HepG2 (cell line): ENCODE measurements around the gene EMILIN1. TPM values are rescaled to one million over a fixed set of nuclear protein-coding genes. Genes with fewer than 3 reads are reported as not detected.
A peak's percentile ranks its signal among the peaks of the same experiment; 100 is the strongest.

Source experiments
- ATAC-seq: fragments of 200-7000 bp; cut with Tn5 transposase; 3 replicates; pipeline ENCODE4 v1.9.1; 2020; ENCODE audit warnings: mild to moderate bottlenecking, moderate library complexity
- BruUV-seq: library from RNA; stranded (reverse); fragments of 400-500 nt; replicated peaks from 2 replicates; lab custom pipeline; 2021; lab: Mats Ljungman, UMichigan
- CTCF ChIA-PET: fragments of 300-600 bp; formaldehyde crosslinking; extraction: SDS; loops from one replicate; lab custom pipeline; 2021; ENCODE audit warnings: low total read pairs, inconsistent platforms, low intra/inter-chr PET ratio; lab: Yijun Ruan, JAX
- POLR2A ChIA-PET: fragments of 350-600 bp; sonication (Branson Sonifier 250); formaldehyde crosslinking; loops from one replicate; lab custom pipeline; 2020; ENCODE audit warnings: antibody characterized with exemption, inconsistent platforms; lab: Yijun Ruan, JAX
- DNase-seq: peaks from one replicate; pipeline ENCODE4 v3.0.0-alpha.2; 2015; ENCODE audit warnings: low spot score
- FAIRE-seq: peaks from 3 replicates; lab custom pipeline; 2011; peaks lifted over from hg19 to GRCh38; lab: Jason Lieb, UNC
- H2AFZ ChIP-seq: one replicate; pipeline ENCODE4 v1.6.1; 2011; ENCODE audit warnings: low read length, inconsistent platforms
- H3K27ac ChIP-seq: fragments of 300-600 bp; 3 replicates; pipeline ENCODE4 v1.8.0; 2011; ENCODE audit warnings: mixed run types, mild to moderate bottlenecking, mixed read lengths, low read length, inconsistent platforms; ENCODE audit not compliant: insufficient read depth; ENCODE audit errors: extremely low read length
- H3K27me3 ChIP-seq, 2 experiments: fragments of 200-600 bp in 1 of 2; 2 replicates in 1 of 2; 3 replicates in 1 of 2; pipeline versions ENCODE4 v1.6.0 to v1.8.0; 2011; ENCODE audit warnings: low read length in 2 of 2, mild to moderate bottlenecking in 2 of 2, moderate library complexity in 2 of 2, inconsistent platforms in 1 of 2; ENCODE audit not compliant: insufficient read depth in 2 of 2, control insufficient read depth in 1 of 2
- H3K36me3 ChIP-seq, 2 experiments: fragments of 200-600 bp in 1 of 2; replicated peaks in 1 of 2; 2 replicates in 1 of 2; 3 replicates in 1 of 2; pipeline versions ENCODE4 v1.5.1 to v1.8.0; 2011; ENCODE audit warnings: low read length in 2 of 2, inconsistent platforms in 1 of 2; ENCODE audit not compliant: insufficient read depth in 2 of 2, control insufficient read depth in 1 of 2
- H3K4me1 ChIP-seq: 2 replicates; pipeline ENCODE4 v1.5.1; 2012; ENCODE audit warnings: low read length, inconsistent platforms; ENCODE audit not compliant: insufficient read depth
- H3K4me2 ChIP-seq: 2 replicates; pipeline ENCODE4 v1.6.0; 2011; ENCODE audit warnings: low read depth, low read length, inconsistent platforms
- H3K4me3 ChIP-seq, 3 experiments: fragments of 200-600 bp in 1 of 3; sonication (generic), shearing (Covaris generic) in 1 of 3; replicated peaks in 1 of 3; 2 replicates each; pipeline ENCODE4 v1.5.1; 2011 to 2016; ENCODE audit warnings: low read length in 3 of 3, inconsistent platforms in 2 of 3, low read depth in 2 of 3, mild to moderate bottlenecking in 2 of 3, control low read depth in 1 of 3, mixed read lengths in 1 of 3; ENCODE audit not compliant: insufficient read depth in 1 of 3
- H3K79me2 ChIP-seq: one replicate; pipeline ENCODE4 v1.6.1; 2011; ENCODE audit warnings: low read length, inconsistent platforms; ENCODE audit not compliant: insufficient read depth
- H3K9ac ChIP-seq: 2 replicates; pipeline ENCODE4 v1.6.0; 2011; ENCODE audit warnings: mild to moderate bottlenecking, low read depth, low read length, inconsistent platforms; ENCODE audit not compliant: insufficient read depth
- H3K9me3 ChIP-seq: 2 replicates; pipeline ENCODE4 v1.5.1; 2012; ENCODE audit warnings: mild to moderate bottlenecking, low read length
- H4K20me1 ChIP-seq: 2 replicates; pipeline ENCODE4 v1.6.0; 2011; ENCODE audit warnings: inconsistent platforms, mild to moderate bottlenecking, low read length, moderate library complexity; ENCODE audit not compliant: insufficient read depth
- IKZF4 ChIP-seq: sonication (generic); formaldehyde crosslinking; IDR thresholded peaks from 2 replicates; pipeline ENCODE4 v1.5.1; 2020; ENCODE audit warnings: borderline replicate concordance, mild to moderate bottlenecking, low read depth, missing genetic modification reagents; ENCODE audit errors: not compliant biosample characterization
- NFIC ChIP-seq: IDR thresholded peaks from 2 replicates; pipeline ENCODE4 v1.6.1; 2012; ENCODE audit warnings: mild to moderate bottlenecking, low read length, inconsistent platforms
- POLR2A ChIP-seq, 2 experiments: IDR thresholded peaks; 2 replicates each; pipeline ENCODE4 v1.6.1; 2011; ENCODE audit warnings: low read depth in 2 of 2, low read length in 2 of 2, mild to moderate bottlenecking in 1 of 2, moderate library complexity in 1 of 2; ENCODE audit not compliant: insufficient read depth in 1 of 2
- POLR2AphosphoS5 ChIP-seq: IDR thresholded peaks from 2 replicates; pipeline ENCODE4 v1.6.1; 2012; ENCODE audit warnings: low read depth, low read length
- RBFOX2 ChIP-seq: fragments of 200-400 bp; formaldehyde crosslinking; IDR thresholded peaks from 2 replicates; pipeline ENCODE4 v1.6.1; 2017; ENCODE audit warnings: low read depth, mild to moderate bottlenecking, low read length
- SP140L ChIP-seq: sonication (generic); formaldehyde crosslinking; IDR thresholded peaks from 2 replicates; pipeline ENCODE4 v1.4.0; 2020; ENCODE audit warnings: missing genetic modification reagents, borderline replicate concordance
- ZC3H13 ChIP-seq: sonication (generic); formaldehyde crosslinking; IDR thresholded peaks from 2 replicates; pipeline ENCODE4 v1.8.1; 2023; ENCODE audit warnings: mild to moderate bottlenecking, missing genetic modification reagents, moderate library complexity
- ZFY ChIP-seq: sonication (generic); formaldehyde crosslinking; IDR thresholded peaks from 2 replicates; pipeline ENCODE4 v1.4.0; 2020; ENCODE audit warnings: missing genetic modification reagents
- ZNF160 ChIP-seq: sonication (generic); formaldehyde crosslinking; IDR thresholded peaks from 2 replicates; pipeline ENCODE4 v1.8.0; 2022; ENCODE audit warnings: mild to moderate bottlenecking, inconsistent platforms, missing genetic modification reagents
- ZNF816 ChIP-seq: sonication (generic); formaldehyde crosslinking; IDR thresholded peaks from 2 replicates; pipeline ENCODE4 v1.8.0; 2022; ENCODE audit warnings: missing genetic modification reagents, mild to moderate bottlenecking, borderline replicate concordance
- WGBS: methylation state at CpG from one replicate; pipeline ENCODE4 v1.1.6; 2017; ENCODE audit warnings: low lambda C conversion rate; 5-methylcytosine and 5-hydroxymethylcytosine counted together
- in situ Hi-C: cut with HindIII; loops from 2 replicates; pipeline ENCODE4 v1.10.0; 2017; ENCODE audit warnings: low pct_unique_long_range_greater_than_20kb; ENCODE audit not compliant: extremely low pct_ligation_motif_present
- intact Hi-C: fragments of 100-400 bp; cut with micrococcal nuclease; formaldehyde crosslinking; loops from one replicate; pipeline ENCODE4 v1.10.0; 2022; ENCODE audit not compliant: unreplicated experiment
- polyA plus RNA-seq, 8 experiments: library from polyadenylated mRNA; depleted of rRNA in 3 of 8; stranded (reverse) in 7 of 8; unstranded in 1 of 8; fragments of >200 nt; fragmentation: Illumina TruSeq in 4 of 8; extraction: Trizol in 4 of 8; gene quantifications; 2 replicates each; pipeline versions ENCODE4 v1.2.1 to v1.2.3, GENCODE V29; 2011 to 2016; ENCODE audit warnings: low read depth in 4 of 8, missing spikeins in 1 of 8, mixed read lengths in 1 of 8; ENCODE audit not compliant: insufficient read depth in 1 of 8
- total RNA-seq, 5 experiments: library from RNA; depleted of rRNA; stranded (reverse); fragments of >200 nt; fragmentation: Illumina TruSeq; extraction: Trizol; gene quantifications; 2 replicates each; pipeline ENCODE4 v1.2.3, GENCODE V29; 2016; ENCODE audit warnings: low read depth in 1 of 5
- TF ChIP-seq, protein P1 (sequence below): sonication (generic); formaldehyde crosslinking; IDR thresholded peaks from 2 replicates; pipeline ENCODE4 v1.4.0; 2020; ENCODE audit warnings: missing genetic modification reagents
- TF ChIP-seq, protein P2 (sequence below): sonication (generic); formaldehyde crosslinking; IDR thresholded peaks from 2 replicates; pipeline ENCODE4 v1.5.0; 2020; ENCODE audit warnings: missing genetic modification reagents
- TF ChIP-seq, protein P3 (sequence below): IDR thresholded peaks from 2 replicates; pipeline ENCODE4 v1.6.1; 2016; ENCODE audit warnings: low read depth
- TF ChIP-seq, protein P4 (sequence below): IDR thresholded peaks from 2 replicates; pipeline ENCODE4 v1.6.1; 2016; ENCODE audit warnings: low read depth, borderline replicate concordance
- TF ChIP-seq, protein P5 (sequence below): sonication (generic); formaldehyde crosslinking; IDR thresholded peaks from 2 replicates; pipeline ENCODE4 v1.4.0; 2020; ENCODE audit warnings: missing genetic modification reagents
- TF ChIP-seq, protein P6 (sequence below): sonication (generic); formaldehyde crosslinking; IDR thresholded peaks from 2 replicates; pipeline ENCODE4 v1.4.0; 2020; ENCODE audit warnings: low read depth, mild to moderate bottlenecking, missing genetic modification reagents

The EMILIN1 gene
- total and polyA plus RNA-seq, 2 of the 13 experiments (the other 11 are each of a cell fraction or from before 2014, with no cell fraction given): 8.1 to 9.7 TPM

DNA sequence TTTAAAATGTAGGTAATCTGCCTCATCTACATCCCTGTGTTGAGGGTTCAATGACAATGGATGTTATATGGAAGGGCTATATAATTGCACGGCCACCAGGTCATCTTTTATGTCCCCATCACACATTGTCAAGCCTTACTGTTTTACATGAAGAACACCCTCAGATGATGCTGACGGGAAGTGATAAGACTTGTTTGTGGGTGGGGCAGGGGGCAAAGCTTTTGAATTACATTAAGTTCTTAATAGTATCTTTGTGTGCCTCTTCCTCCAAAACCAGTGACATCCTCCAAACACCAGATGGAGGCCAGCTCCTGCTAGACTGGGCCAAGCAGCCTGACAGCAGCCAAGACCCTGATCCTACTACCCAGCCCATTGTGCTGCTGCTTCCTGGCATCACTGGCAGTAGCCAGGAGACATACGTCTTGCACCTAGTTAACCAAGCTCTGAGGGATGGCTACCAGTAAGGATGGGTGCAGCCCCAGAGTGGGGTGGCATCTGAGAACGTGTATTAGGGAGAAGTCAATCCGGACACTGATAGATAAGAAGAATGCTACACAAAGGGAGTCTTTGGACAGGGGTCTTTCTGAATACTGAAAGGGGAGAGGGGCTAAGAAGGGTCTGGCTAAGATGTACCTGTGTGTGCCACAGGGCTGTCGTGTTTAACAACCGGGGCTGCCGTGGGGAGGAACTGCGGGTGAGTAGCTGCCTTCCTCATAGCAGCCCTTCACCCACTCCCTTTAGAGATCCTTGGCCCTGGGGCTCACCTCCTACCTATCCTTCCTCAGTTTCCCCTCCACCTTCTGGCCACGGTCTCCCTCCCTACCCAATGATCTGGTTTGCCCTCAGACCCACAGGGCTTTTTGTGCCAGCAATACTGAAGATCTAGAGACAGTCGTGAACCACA, 50.5 kb downstream of the EMILIN1 start:
- FAIRE-seq (no peak), DNase-seq (no peak), ATAC-seq (no peak)
- Histone ChIP-seq H3K27me3 (peaks cover 0 to 7% of the 10 kb centered on the region in 2 experiments; a peak in 2 of 5 replicates), H2AFZ (no peak overlapping the region), H3K4me1 (peaks cover 53% of the 10 kb centered on the region), H3K9me3 (no peaks in the 10 kb centered on the region), H4K20me1 (no peaks in the 10 kb centered on the region; the same call in 1 of the 2 replicates), H3K79me2 (peaks cover 16% of the 10 kb centered on the region), H3K27ac (no peak overlapping the region), H3K4me3 (no peak overlapping the region), H3K9ac (no peak overlapping the region), H3K36me3 (peaks cover 20 to 34% of the 10 kb centered on the region in 2 experiments), H3K4me2 (no peak overlapping the region)
- POLR2A ChIA-PET: interaction anchor here (1.3 kb wide), 1 partner anchor 66 kb away, joined by 3 read pairs; no protein-coding TSS in a partner anchor
- intact Hi-C loops: no loop called here
- CTCF ChIA-PET: no interaction called here
- no TSS peak for BruUV-seq
- in situ Hi-C loops: no loop called here
- WGBS: 93% methylated on average over 11 of the region's 11 CpGs
- no peak for TF ChIP-seq ZFY (CRISPR knock-in tag)
- peak; percentile 58 for TF ChIP-seq RBFOX2
- TF ChIP-seq NFIC: no peak
- no peak for TF ChIP-seq IKZF4 (CRISPR knock-in tag)
- TF ChIP-seq POLR2A (IDR thresholded peaks at IDR 0.05; ENCODE audit: insufficient read depth in 1 of 2, low read depth in 2 of 2, low read length in 2 of 2): peak in 1 of 2 experiments; percentile 53; a peak in 2 of 4 replicates
- TF ChIP-seq, protein P1, sequence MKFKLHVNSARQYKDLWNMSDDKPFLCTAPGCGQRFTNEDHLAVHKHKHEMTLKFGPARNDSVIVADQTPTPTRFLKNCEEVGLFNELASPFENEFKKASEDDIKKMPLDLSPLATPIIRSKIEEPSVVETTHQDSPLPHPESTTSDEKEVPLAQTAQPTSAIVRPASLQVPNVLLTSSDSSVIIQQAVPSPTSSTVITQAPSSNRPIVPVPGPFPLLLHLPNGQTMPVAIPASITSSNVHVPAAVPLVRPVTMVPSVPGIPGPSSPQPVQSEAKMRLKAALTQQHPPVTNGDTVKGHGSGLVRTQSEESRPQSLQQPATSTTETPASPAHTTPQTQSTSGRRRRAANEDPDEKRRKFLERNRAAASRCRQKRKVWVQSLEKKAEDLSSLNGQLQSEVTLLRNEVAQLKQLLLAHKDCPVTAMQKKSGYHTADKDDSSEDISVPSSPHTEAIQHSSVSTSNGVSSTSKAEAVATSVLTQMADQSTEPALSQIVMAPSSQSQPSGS (CRISPR knock-in tag): no peak
- no peak for TF ChIP-seq SP140L
- TF ChIP-seq ZNF160 (CRISPR knock-in tag): no peak
- TF ChIP-seq POLR2AphosphoS5: peak; percentile 32
- TF ChIP-seq ZC3H13 (CRISPR knock-in tag): peak; percentile 76
- TF ChIP-seq, protein P2, sequence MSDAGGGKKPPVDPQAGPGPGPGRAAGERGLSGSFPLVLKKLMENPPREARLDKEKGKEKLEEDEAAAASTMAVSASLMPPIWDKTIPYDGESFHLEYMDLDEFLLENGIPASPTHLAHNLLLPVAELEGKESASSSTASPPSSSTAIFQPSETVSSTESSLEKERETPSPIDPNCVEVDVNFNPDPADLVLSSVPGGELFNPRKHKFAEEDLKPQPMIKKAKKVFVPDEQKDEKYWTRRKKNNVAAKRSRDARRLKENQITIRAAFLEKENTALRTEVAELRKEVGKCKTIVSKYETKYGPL (CRISPR knock-in tag): no peak
- 0 out of 2 replicates have a peak, but pooled peaks have one; percentile 44 for TF ChIP-seq ZNF816 (CRISPR knock-in tag)
- TF ChIP-seq, protein P3, sequence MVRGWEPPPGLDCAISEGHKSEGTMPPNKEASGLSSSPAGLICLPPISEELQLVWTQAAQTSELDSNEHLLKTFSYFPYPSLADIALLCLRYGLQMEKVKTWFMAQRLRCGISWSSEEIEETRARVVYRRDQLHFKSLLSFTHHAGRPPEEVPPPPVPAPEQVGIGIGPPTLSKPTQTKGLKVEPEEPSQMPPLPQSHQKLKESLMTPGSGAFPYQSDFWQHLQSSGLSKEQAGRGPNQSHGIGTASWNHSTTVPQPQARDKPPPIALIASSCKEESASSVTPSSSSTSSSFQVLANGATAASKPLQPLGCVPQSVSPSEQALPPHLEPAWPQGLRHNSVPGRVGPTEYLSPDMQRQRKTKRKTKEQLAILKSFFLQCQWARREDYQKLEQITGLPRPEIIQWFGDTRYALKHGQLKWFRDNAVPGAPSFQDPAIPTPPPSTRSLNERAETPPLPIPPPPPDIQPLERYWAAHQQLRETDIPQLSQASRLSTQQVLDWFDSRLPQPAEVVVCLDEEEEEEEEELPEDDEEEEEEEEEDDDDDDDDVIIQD (CRISPR knock-in tag): no peak
- TF ChIP-seq, protein P4, sequence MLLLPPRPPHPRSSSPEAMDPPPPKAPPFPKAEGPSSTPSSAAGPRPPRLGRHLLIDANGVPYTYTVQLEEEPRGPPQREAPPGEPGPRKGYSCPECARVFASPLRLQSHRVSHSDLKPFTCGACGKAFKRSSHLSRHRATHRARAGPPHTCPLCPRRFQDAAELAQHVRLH (CRISPR knock-in tag): no peak
- TF ChIP-seq, protein P5, sequence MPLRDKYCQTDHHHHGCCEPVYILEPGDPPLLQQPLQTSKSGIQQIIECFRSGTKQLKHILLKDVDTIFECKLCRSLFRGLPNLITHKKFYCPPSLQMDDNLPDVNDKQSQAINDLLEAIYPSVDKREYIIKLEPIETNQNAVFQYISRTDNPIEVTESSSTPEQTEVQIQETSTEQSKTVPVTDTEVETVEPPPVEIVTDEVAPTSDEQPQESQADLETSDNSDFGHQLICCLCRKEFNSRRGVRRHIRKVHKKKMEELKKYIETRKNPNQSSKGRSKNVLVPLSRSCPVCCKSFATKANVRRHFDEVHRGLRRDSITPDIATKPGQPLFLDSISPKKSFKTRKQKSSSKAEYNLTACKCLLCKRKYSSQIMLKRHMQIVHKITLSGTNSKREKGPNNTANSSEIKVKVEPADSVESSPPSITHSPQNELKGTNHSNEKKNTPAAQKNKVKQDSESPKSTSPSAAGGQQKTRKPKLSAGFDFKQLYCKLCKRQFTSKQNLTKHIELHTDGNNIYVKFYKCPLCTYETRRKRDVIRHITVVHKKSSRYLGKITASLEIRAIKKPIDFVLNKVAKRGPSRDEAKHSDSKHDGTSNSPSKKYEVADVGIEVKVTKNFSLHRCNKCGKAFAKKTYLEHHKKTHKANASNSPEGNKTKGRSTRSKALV (CRISPR knock-in tag): no peak
- TF ChIP-seq, protein P6, sequence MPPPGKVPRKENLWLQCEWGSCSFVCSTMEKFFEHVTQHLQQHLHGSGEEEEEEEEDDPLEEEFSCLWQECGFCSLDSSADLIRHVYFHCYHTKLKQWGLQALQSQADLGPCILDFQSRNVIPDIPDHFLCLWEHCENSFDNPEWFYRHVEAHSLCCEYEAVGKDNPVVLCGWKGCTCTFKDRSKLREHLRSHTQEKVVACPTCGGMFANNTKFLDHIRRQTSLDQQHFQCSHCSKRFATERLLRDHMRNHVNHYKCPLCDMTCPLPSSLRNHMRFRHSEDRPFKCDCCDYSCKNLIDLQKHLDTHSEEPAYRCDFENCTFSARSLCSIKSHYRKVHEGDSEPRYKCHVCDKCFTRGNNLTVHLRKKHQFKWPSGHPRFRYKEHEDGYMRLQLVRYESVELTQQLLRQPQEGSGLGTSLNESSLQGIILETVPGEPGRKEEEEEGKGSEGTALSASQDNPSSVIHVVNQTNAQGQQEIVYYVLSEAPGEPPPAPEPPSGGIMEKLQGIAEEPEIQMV: no peak
